HepG2 (cell line): ENCODE results near the gene C20orf144. TPM values are rescaled to one million over a fixed set of nuclear protein-coding genes. Genes with fewer than 3 reads are reported as not detected.

Experiments
- ATAC-seq: fragments of 200-7000 bp; cut with Tn5 transposase; 3 replicates; pipeline ENCODE4 v1.9.1; 2020; ENCODE audit warnings: mild to moderate bottlenecking, moderate library complexity
- BruUV-seq: library from RNA; stranded (reverse); fragments of 400-500 nt; replicated peaks from 2 replicates; lab custom pipeline; 2021; lab: Mats Ljungman, UMichigan
- CTCF ChIA-PET: fragments of 300-600 bp; formaldehyde crosslinking; extraction: SDS; loops from one replicate; lab custom pipeline; 2021; ENCODE audit warnings: low total read pairs, inconsistent platforms, low intra/inter-chr PET ratio; lab: Yijun Ruan, JAX
- POLR2A ChIA-PET: fragments of 350-600 bp; sonication (Branson Sonifier 250); formaldehyde crosslinking; loops from one replicate; lab custom pipeline; 2020; ENCODE audit warnings: antibody characterized with exemption, inconsistent platforms; lab: Yijun Ruan, JAX
- DNase-seq: peaks from one replicate; pipeline ENCODE4 v3.0.0-alpha.2; 2015; ENCODE audit warnings: low spot score
- FAIRE-seq: peaks from 3 replicates; lab custom pipeline; 2011; peaks lifted over from hg19 to GRCh38; lab: Jason Lieb, UNC
- H2AFZ ChIP-seq: one replicate; pipeline ENCODE4 v1.6.1; 2011; ENCODE audit warnings: low read length, inconsistent platforms
- H3K27ac ChIP-seq: fragments of 300-600 bp; 3 replicates; pipeline ENCODE4 v1.8.0; 2011; ENCODE audit warnings: mixed run types, mild to moderate bottlenecking, mixed read lengths, low read length, inconsistent platforms; ENCODE audit not compliant: insufficient read depth; ENCODE audit errors: extremely low read length
- H3K27me3 ChIP-seq, 2 experiments: fragments of 200-600 bp in 1 of 2; 2 replicates in 1 of 2; 3 replicates in 1 of 2; pipeline versions ENCODE4 v1.6.0 to v1.8.0; 2011; ENCODE audit warnings: low read length in 2 of 2, mild to moderate bottlenecking in 2 of 2, moderate library complexity in 2 of 2, inconsistent platforms in 1 of 2; ENCODE audit not compliant: insufficient read depth in 2 of 2, control insufficient read depth in 1 of 2
- H3K36me3 ChIP-seq, 2 experiments: fragments of 200-600 bp in 1 of 2; replicated peaks in 1 of 2; 2 replicates in 1 of 2; 3 replicates in 1 of 2; pipeline versions ENCODE4 v1.5.1 to v1.8.0; 2011; ENCODE audit warnings: low read length in 2 of 2, inconsistent platforms in 1 of 2; ENCODE audit not compliant: insufficient read depth in 2 of 2, control insufficient read depth in 1 of 2
- H3K4me1 ChIP-seq: 2 replicates; pipeline ENCODE4 v1.5.1; 2012; ENCODE audit warnings: low read length, inconsistent platforms; ENCODE audit not compliant: insufficient read depth
- H3K4me2 ChIP-seq: 2 replicates; pipeline ENCODE4 v1.6.0; 2011; ENCODE audit warnings: low read depth, low read length, inconsistent platforms
- H3K4me3 ChIP-seq, 3 experiments: fragments of 200-600 bp in 1 of 3; sonication (generic), shearing (Covaris generic) in 1 of 3; replicated peaks in 1 of 3; 2 replicates each; pipeline ENCODE4 v1.5.1; 2011 to 2016; ENCODE audit warnings: low read length in 3 of 3, inconsistent platforms in 2 of 3, low read depth in 2 of 3, mild to moderate bottlenecking in 2 of 3, control low read depth in 1 of 3, mixed read lengths in 1 of 3; ENCODE audit not compliant: insufficient read depth in 1 of 3
- H3K79me2 ChIP-seq: one replicate; pipeline ENCODE4 v1.6.1; 2011; ENCODE audit warnings: low read length, inconsistent platforms; ENCODE audit not compliant: insufficient read depth
- H3K9ac ChIP-seq: 2 replicates; pipeline ENCODE4 v1.6.0; 2011; ENCODE audit warnings: mild to moderate bottlenecking, low read depth, low read length, inconsistent platforms; ENCODE audit not compliant: insufficient read depth
- H3K9me3 ChIP-seq: 2 replicates; pipeline ENCODE4 v1.5.1; 2012; ENCODE audit warnings: mild to moderate bottlenecking, low read length
- H4K20me1 ChIP-seq: 2 replicates; pipeline ENCODE4 v1.6.0; 2011; ENCODE audit warnings: inconsistent platforms, mild to moderate bottlenecking, low read length, moderate library complexity; ENCODE audit not compliant: insufficient read depth
- AGO1 ChIP-seq: fragments of 200-400 bp; formaldehyde crosslinking; IDR thresholded peaks from 2 replicates; pipeline ENCODE4 v1.6.1; 2017; ENCODE audit warnings: mild to moderate bottlenecking, low read depth, low read length, moderate library complexity; ENCODE audit not compliant: poor library complexity, severe bottlenecking
- EP300 ChIP-seq, 3 experiments: sonication (generic) in 1 of 3; formaldehyde crosslinking in 1 of 3; IDR thresholded peaks; 2 replicates each; pipeline versions ENCODE4 v1.5.1 to v1.6.1; 2011 to 2020; ENCODE audit warnings: low read depth in 2 of 3, low read length in 2 of 3, borderline replicate concordance in 1 of 3, improper control_type of control experiment in 1 of 3, mild to moderate bottlenecking in 1 of 3, missing genetic modification reagents in 1 of 3, moderate library complexity in 1 of 3
- MTF2 ChIP-seq: sonication (generic); formaldehyde crosslinking; IDR thresholded peaks from 2 replicates; pipeline ENCODE4 v1.5.0; 2020; ENCODE audit warnings: missing genetic modification reagents, borderline replicate concordance
- NKX3-1 ChIP-seq: sonication (generic); formaldehyde crosslinking; IDR thresholded peaks from 2 replicates; pipeline ENCODE4 v1.5.0; 2020; ENCODE audit warnings: missing genetic modification reagents
- RFX3 ChIP-seq: IDR thresholded peaks from 2 replicates; pipeline ENCODE4 v1.6.1; 2016; ENCODE audit warnings: missing biosample characterization, missing genetic modification reagents
- ZNF30 ChIP-seq: sonication (generic); formaldehyde crosslinking; IDR thresholded peaks from 2 replicates; pipeline ENCODE4 v1.5.0; 2020; ENCODE audit warnings: mild to moderate bottlenecking, missing genetic modification reagents
- ZNF496 ChIP-seq: sonication (generic); formaldehyde crosslinking; IDR thresholded peaks from 2 replicates; pipeline ENCODE4 v1.8.1; 2023; ENCODE audit warnings: mild to moderate bottlenecking, moderate library complexity, missing genetic modification reagents; ENCODE audit not compliant: insufficient replicate concordance
- ZNF615 ChIP-seq: sonication (generic); formaldehyde crosslinking; IDR thresholded peaks from 2 replicates; pipeline ENCODE4 v1.5.0; 2020; ENCODE audit warnings: mild to moderate bottlenecking, missing genetic modification reagents, borderline replicate concordance
- ZNF883 ChIP-seq: sonication (generic); formaldehyde crosslinking; IDR thresholded peaks from 2 replicates; pipeline ENCODE4 v1.5.1; 2020; ENCODE audit warnings: mild to moderate bottlenecking, missing genetic modification reagents; ENCODE audit errors: not compliant biosample characterization
- WGBS: methylation state at CpG from one replicate; pipeline ENCODE4 v1.1.6; 2017; ENCODE audit warnings: low lambda C conversion rate; 5-methylcytosine and 5-hydroxymethylcytosine counted together
- in situ Hi-C: cut with HindIII; loops from 2 replicates; pipeline ENCODE4 v1.10.0; 2017; ENCODE audit warnings: low pct_unique_long_range_greater_than_20kb; ENCODE audit not compliant: extremely low pct_ligation_motif_present
- intact Hi-C: fragments of 100-400 bp; cut with micrococcal nuclease; formaldehyde crosslinking; loops from one replicate; pipeline ENCODE4 v1.10.0; 2022; ENCODE audit not compliant: unreplicated experiment
- polyA plus RNA-seq, 8 experiments: library from polyadenylated mRNA; depleted of rRNA in 3 of 8; stranded (reverse) in 7 of 8; unstranded in 1 of 8; fragments of >200 nt; fragmentation: Illumina TruSeq in 4 of 8; extraction: Trizol in 4 of 8; gene quantifications; 2 replicates each; pipeline versions ENCODE4 v1.2.1 to v1.2.3, GENCODE V29; 2011 to 2016; ENCODE audit warnings: low read depth in 4 of 8, missing spikeins in 1 of 8, mixed read lengths in 1 of 8; ENCODE audit not compliant: insufficient read depth in 1 of 8
- total RNA-seq, 5 experiments: library from RNA; depleted of rRNA; stranded (reverse); fragments of >200 nt; fragmentation: Illumina TruSeq; extraction: Trizol; gene quantifications; 2 replicates each; pipeline ENCODE4 v1.2.3, GENCODE V29; 2016; ENCODE audit warnings: low read depth in 1 of 5
- TF ChIP-seq, protein P1 (sequence below): sonication (generic); formaldehyde crosslinking; IDR thresholded peaks from 2 replicates; pipeline ENCODE4 v1.4.0; 2020; ENCODE audit warnings: missing genetic modification reagents, borderline replicate concordance
- TF ChIP-seq, protein P2 (sequence below): sonication (generic); formaldehyde crosslinking; IDR thresholded peaks from 2 replicates; pipeline ENCODE4 v1.4.0; 2020; ENCODE audit warnings: missing genetic modification reagents

The C20orf144 gene
- total and polyA plus RNA-seq, 2 of the 13 experiments (the other 11 are each of a cell fraction or from before 2014, with no cell fraction given) = 0.09 to 0.16 TPM

DNA sequence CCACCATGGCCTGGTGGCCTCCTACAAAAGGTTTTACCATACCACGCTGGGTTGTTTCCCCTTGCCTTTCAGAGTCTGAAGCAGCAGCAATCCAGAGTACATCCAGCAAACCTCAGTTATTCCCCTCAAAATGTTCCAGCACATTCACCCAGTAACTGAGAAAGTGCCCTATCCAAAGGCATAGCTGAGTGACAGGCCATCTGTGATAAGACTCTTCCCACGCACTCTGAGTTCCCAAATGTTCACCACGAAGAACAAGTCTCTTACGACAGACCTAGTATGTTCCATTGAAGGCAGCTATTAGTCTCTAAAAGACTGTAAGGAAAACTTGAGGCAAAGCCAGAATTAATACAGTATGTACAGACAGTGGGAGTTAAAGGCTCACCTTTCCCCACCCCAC lies 31.6 kb upstream of the C20orf144 start:
- Histone ChIP-seq H3K9me3 (no peaks in the 10 kb centered on the region), H3K4me3 (no peak overlapping the region), H3K36me3 (peaks cover 21 to 65% of the 10 kb centered on the region in 2 experiments), H3K9ac (no peak overlapping the region), H3K27ac (no peak overlapping the region), H4K20me1 (no peaks in the 10 kb centered on the region), H3K4me1 (no peaks in the 10 kb centered on the region), H3K79me2 (no peaks in the 10 kb centered on the region), H3K27me3 (no peaks in the 10 kb centered on the region), H3K4me2 (no peak overlapping the region), H2AFZ (no peak overlapping the region)
- intact Hi-C loops (no loop called here), in situ Hi-C loops (no loop called here)
- ATAC-seq = no peak
- no peak for DNase-seq
- CTCF ChIA-PET = no interaction called here
- BruUV-seq = no TSS peak
- POLR2A ChIA-PET = no interaction called here
- FAIRE-seq = no peak
- WGBS = 97% methylated on average over 4 of the region's 4 CpGs
- no peak for TF ChIP-seq NKX3-1 (CRISPR knock-in tag)
- TF ChIP-seq, protein P1, sequence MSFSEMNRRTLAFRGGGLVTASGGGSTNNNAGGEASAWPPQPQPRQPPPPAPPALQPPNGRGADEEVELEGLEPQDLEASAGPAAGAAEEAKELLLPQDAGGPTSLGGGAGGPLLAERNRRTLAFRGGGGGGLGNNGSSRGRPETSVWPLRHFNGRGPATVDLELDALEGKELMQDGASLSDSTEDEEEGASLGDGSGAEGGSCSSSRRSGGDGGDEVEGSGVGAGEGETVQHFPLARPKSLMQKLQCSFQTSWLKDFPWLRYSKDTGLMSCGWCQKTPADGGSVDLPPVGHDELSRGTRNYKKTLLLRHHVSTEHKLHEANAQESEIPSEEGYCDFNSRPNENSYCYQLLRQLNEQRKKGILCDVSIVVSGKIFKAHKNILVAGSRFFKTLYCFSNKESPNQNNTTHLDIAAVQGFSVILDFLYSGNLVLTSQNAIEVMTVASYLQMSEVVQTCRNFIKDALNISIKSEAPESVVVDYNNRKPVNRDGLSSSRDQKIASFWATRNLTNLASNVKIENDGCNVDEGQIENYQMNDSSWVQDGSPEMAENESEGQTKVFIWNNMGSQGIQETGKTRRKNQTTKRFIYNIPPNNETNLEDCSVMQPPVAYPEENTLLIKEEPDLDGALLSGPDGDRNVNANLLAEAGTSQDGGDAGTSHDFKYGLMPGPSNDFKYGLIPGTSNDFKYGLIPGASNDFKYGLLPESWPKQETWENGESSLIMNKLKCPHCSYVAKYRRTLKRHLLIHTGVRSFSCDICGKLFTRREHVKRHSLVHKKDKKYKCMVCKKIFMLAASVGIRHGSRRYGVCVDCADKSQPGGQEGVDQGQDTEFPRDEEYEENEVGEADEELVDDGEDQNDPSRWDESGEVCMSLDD (CRISPR knock-in tag) = no peak
- TF ChIP-seq MTF2 (CRISPR knock-in tag) = no peak
- TF ChIP-seq AGO1 = no peak
- TF ChIP-seq ZNF615 (CRISPR knock-in tag) = no peak
- no peak for TF ChIP-seq RFX3 (CRISPR knock-in tag)
- TF ChIP-seq ZNF496 (CRISPR knock-in tag) = no peak
- no peak for TF ChIP-seq EP300 (IDR thresholded peaks at IDR 0.05; ENCODE audit: low read depth in 2 of 2, low read length in 2 of 2)
- TF ChIP-seq EP300 (CRISPR knock-in tag; IDR thresholded peaks at IDR 0.05; ENCODE audit: borderline replicate concordance) = no peak
- TF ChIP-seq ZNF30 = no peak
- TF ChIP-seq ZNF883 = no peak
- TF ChIP-seq, protein P2, sequence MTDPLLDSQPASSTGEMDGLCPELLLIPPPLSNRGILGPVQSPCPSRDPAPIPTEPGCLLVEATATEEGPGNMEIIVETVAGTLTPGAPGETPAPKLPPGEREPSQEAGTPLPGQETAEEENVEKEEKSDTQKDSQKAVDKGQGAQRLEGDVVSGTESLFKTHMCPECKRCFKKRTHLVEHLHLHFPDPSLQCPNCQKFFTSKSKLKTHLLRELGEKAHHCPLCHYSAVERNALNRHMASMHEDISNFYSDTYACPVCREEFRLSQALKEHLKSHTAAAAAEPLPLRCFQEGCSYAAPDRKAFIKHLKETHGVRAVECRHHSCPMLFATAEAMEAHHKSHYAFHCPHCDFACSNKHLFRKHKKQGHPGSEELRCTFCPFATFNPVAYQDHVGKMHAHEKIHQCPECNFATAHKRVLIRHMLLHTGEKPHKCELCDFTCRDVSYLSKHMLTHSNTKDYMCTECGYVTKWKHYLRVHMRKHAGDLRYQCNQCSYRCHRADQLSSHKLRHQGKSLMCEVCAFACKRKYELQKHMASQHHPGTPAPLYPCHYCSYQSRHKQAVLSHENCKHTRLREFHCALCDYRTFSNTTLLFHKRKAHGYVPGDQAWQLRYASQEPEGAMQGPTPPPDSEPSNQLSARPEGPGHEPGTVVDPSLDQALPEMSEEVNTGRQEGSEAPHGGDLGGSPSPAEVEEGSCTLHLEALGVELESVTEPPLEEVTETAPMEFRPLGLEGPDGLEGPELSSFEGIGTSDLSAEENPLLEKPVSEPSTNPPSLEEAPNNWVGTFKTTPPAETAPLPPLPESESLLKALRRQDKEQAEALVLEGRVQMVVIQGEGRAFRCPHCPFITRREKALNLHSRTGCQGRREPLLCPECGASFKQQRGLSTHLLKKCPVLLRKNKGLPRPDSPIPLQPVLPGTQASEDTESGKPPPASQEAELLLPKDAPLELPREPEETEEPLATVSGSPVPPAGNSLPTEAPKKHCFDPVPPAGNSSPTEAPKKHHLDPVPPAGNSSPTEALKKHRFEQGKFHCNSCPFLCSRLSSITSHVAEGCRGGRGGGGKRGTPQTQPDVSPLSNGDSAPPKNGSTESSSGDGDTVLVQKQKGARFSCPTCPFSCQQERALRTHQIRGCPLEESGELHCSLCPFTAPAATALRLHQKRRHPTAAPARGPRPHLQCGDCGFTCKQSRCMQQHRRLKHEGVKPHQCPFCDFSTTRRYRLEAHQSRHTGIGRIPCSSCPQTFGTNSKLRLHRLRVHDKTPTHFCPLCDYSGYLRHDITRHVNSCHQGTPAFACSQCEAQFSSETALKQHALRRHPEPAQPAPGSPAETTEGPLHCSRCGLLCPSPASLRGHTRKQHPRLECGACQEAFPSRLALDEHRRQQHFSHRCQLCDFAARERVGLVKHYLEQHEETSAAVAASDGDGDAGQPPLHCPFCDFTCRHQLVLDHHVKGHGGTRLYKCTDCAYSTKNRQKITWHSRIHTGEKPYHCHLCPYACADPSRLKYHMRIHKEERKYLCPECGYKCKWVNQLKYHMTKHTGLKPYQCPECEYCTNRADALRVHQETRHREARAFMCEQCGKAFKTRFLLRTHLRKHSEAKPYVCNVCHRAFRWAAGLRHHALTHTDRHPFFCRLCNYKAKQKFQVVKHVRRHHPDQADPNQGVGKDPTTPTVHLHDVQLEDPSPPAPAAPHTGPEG = no peak
